C4-2B (cell line): ENCODE results near the gene LRRC4C.

Experiments used
- H3K27ac ChIP-seq: fragments of 450-650 bp; 2 replicates; pipeline ENCODE4 v1.5.1; 2017
- ZFX ChIP-seq: fragments of 450-650 bp; IDR thresholded peaks from 2 replicates; pipeline ENCODE4 v1.6.1; 2017
- TF ChIP-seq, protein P1 (sequence below): fragments of 450-650 bp; conservative IDR thresholded peaks from 2 replicates; pipeline ENCODE4 v1.5.1; 2017; ENCODE audit warnings: mild to moderate bottlenecking

Gene LRRC4C

GRCh38 chr11:41273908-41274307, 185.5 kb downstream of the LRRC4C start:
- no peak overlapping the region for H3K27ac ChIP-seq
- TF ChIP-seq, protein P1, sequence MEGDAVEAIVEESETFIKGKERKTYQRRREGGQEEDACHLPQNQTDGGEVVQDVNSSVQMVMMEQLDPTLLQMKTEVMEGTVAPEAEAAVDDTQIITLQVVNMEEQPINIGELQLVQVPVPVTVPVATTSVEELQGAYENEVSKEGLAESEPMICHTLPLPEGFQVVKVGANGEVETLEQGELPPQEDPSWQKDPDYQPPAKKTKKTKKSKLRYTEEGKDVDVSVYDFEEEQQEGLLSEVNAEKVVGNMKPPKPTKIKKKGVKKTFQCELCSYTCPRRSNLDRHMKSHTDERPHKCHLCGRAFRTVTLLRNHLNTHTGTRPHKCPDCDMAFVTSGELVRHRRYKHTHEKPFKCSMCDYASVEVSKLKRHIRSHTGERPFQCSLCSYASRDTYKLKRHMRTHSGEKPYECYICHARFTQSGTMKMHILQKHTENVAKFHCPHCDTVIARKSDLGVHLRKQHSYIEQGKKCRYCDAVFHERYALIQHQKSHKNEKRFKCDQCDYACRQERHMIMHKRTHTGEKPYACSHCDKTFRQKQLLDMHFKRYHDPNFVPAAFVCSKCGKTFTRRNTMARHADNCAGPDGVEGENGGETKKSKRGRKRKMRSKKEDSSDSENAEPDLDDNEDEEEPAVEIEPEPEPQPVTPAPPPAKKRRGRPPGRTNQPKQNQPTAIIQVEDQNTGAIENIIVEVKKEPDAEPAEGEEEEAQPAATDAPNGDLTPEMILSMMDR = no peak
- TF ChIP-seq ZFX = no peak

- TF ChIP-seq, protein P1 = no peak
- TF ChIP-seq ZFX = no peak
- H3K27ac ChIP-seq = no peak overlapping the region
These were observed 192.0 kb downstream of the LRRC4C start for GRCh38 chr11:41267451-41267850.

- no peak for TF ChIP-seq ZFX
- TF ChIP-seq, protein P1 = no peak
- no peak overlapping the region for H3K27ac ChIP-seq
These were observed 203.4 kb downstream of the LRRC4C start for GRCh38 chr11:41256041-41256440.

- no peak overlapping the region for H3K27ac ChIP-seq
- TF ChIP-seq, protein P1 = no peak
- no peak for TF ChIP-seq ZFX
These were observed 204.5 kb downstream of the LRRC4C start for GRCh38 chr11:41254966-41255365.

GRCh38 chr11:41250408-41250935, 209.0 kb downstream of the LRRC4C start:
- no peak overlapping the region for H3K27ac ChIP-seq

GRCh38 chr11:41247621-41248020, 211.8 kb downstream of the LRRC4C start:
- no peak for TF ChIP-seq ZFX
- TF ChIP-seq, protein P1 = no peak
- no peak overlapping the region for H3K27ac ChIP-seq

More at GRCh38 chr11:41250408-41250935, 209.0 kb downstream of the LRRC4C start:
- TF ChIP-seq, protein P1 = no peak

DNA sequence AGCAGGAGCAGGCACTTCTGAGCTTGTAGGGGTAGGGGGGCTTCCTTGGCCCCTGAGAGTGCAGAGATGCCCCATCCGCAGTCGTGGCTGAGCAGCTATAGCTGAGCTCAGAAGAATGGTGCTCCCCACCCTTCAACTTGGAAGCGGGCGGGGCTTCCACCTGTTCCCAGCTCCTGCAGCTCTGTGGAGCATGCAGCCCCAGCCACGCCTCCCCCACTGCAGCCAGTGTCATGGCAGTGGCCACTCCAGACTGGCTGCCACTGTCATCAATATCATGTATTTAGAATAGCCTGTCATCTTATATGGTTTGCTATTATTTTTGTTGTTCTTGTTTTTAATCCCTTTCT, 213.1 kb downstream of the LRRC4C start:
- TF ChIP-seq, protein P1 = no peak
- no peak for TF ChIP-seq ZFX
- H3K27ac ChIP-seq = peak overlapping the region; percentile 32; the same call in 1 of the 2 replicates
